HL-60 (cell line): ENCODE data around the gene SH3PXD2A.

Source experiments
- TF ChIP-seq, protein P1 (sequence below): IDR thresholded peaks from one replicate; pipeline ENCODE4 v1.5.1; 2011; ENCODE audit warnings: low read length, control low read depth, inconsistent platforms; ENCODE audit not compliant: insufficient read depth
- TF ChIP-seq, protein P2 (sequence below): IDR thresholded peaks from 2 replicates; pipeline ENCODE4 v1.6.1; 2012; ENCODE audit warnings: low read depth; ENCODE audit not compliant: insufficient replicate concordance

DNA sequence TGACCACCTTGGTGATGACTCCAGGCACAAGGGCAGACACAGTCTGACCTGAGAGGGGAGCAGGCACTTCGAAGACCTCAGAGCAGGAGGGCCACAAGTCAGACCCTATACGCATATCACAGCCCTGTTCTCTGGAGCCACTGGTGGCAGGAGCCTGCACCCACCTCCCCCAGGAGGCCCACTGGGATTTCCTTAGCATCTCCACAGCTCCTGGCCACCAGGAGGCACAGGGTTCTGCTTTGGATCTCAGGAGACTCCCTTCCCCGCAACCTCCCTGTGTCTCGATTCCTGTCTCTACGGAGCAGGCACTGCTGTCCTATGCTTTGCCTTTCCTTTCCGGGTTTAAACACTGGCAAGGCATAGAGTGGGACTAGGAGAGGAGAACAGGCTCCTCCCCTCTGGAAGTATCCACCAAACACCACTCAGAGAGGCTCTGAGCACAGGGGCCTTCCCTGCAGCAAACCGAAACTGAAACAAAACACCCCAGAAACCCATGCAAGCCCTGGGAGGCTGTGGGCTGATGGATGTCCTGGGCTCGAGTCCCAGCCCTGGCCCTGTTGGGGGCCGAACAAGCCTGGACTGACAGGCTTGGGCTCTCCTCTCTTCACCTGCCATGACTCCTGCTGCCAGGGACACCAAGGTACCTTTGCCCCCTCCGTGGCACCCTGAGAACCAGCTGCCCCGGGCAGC lies 195.6 kb downstream of the SH3PXD2A start:
- TF ChIP-seq, protein P1, sequence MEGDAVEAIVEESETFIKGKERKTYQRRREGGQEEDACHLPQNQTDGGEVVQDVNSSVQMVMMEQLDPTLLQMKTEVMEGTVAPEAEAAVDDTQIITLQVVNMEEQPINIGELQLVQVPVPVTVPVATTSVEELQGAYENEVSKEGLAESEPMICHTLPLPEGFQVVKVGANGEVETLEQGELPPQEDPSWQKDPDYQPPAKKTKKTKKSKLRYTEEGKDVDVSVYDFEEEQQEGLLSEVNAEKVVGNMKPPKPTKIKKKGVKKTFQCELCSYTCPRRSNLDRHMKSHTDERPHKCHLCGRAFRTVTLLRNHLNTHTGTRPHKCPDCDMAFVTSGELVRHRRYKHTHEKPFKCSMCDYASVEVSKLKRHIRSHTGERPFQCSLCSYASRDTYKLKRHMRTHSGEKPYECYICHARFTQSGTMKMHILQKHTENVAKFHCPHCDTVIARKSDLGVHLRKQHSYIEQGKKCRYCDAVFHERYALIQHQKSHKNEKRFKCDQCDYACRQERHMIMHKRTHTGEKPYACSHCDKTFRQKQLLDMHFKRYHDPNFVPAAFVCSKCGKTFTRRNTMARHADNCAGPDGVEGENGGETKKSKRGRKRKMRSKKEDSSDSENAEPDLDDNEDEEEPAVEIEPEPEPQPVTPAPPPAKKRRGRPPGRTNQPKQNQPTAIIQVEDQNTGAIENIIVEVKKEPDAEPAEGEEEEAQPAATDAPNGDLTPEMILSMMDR = no peak
- TF ChIP-seq, protein P2, sequence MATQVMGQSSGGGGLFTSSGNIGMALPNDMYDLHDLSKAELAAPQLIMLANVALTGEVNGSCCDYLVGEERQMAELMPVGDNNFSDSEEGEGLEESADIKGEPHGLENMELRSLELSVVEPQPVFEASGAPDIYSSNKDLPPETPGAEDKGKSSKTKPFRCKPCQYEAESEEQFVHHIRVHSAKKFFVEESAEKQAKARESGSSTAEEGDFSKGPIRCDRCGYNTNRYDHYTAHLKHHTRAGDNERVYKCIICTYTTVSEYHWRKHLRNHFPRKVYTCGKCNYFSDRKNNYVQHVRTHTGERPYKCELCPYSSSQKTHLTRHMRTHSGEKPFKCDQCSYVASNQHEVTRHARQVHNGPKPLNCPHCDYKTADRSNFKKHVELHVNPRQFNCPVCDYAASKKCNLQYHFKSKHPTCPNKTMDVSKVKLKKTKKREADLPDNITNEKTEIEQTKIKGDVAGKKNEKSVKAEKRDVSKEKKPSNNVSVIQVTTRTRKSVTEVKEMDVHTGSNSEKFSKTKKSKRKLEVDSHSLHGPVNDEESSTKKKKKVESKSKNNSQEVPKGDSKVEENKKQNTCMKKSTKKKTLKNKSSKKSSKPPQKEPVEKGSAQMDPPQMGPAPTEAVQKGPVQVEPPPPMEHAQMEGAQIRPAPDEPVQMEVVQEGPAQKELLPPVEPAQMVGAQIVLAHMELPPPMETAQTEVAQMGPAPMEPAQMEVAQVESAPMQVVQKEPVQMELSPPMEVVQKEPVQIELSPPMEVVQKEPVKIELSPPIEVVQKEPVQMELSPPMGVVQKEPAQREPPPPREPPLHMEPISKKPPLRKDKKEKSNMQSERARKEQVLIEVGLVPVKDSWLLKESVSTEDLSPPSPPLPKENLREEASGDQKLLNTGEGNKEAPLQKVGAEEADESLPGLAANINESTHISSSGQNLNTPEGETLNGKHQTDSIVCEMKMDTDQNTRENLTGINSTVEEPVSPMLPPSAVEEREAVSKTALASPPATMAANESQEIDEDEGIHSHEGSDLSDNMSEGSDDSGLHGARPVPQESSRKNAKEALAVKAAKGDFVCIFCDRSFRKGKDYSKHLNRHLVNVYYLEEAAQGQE = no peak
